GM19023 (cell line): ENCODE data around the gene PARD3.

Experiments
- ATAC-seq: cut with Tn5 transposase; IDR thresholded peaks from one replicate; pipeline ENCODE4 v1.9.1; 2021; ENCODE audit warnings: mild to moderate bottlenecking, moderate library complexity; ENCODE audit not compliant: unreplicated experiment

The PARD3 gene

DNA sequence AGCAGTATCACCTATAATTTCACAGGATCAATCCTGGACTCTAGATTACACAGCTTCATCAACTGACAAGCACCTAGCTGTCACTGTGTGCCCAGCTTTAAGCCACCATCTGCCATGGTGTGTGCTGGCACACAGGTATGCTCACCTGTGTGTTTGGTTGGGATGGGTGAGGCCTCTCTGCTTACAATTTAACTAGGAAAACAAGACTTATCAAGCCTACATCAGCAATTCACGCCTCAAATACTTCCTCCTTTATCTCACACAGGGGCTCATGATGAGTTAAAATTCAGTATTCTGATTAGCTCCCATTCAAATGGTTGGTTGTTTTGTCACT is 608.2 kb downstream of the PARD3 start:
- ATAC-seq: no peak

DNA sequence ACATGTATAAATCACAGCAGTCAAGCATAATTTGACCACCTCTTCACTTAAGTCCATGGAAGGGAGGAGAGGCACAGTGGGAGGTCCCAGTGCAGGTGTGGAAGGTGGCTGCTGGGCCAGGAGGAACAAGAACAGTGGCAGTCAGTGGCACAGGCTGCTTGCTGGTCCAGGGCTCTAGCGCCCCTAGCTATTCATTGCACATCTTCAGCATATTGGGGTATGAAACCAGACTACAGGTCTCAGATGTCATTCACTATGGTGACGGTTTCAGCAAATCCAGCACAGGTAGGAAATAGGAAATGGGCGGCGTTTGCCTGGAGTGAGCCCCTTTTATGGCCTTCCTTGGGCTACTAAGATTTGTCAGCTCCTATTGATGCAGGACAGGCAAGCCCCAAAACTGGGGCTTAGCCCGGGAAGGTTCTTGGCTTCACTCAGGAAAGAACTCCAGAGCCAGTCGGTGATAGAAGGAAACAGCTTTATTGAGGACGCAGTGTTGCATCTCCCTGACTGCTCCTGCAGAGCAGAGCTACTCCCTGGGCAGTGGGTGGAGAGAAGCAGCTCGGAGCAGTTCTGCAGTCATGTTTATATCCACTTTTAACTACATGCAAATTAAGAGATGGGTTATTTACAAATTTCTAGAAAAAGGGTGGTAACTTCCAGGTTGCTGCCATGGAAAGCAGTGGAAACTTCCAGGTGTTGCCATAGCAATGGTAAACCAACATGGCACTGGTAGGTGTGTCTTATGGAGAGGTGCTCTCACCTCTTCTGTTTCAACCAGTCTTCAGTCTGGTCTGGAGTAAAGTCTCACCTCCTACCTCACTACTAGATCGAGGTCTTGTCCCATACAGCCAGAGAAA is 608.8 kb downstream of the PARD3 start:
- peak; percentile 70 for ATAC-seq

GRCh38 chr10:34205452-34205851 is 609.6 kb downstream of the PARD3 start:
- peak; percentile 20 for ATAC-seq

DNA sequence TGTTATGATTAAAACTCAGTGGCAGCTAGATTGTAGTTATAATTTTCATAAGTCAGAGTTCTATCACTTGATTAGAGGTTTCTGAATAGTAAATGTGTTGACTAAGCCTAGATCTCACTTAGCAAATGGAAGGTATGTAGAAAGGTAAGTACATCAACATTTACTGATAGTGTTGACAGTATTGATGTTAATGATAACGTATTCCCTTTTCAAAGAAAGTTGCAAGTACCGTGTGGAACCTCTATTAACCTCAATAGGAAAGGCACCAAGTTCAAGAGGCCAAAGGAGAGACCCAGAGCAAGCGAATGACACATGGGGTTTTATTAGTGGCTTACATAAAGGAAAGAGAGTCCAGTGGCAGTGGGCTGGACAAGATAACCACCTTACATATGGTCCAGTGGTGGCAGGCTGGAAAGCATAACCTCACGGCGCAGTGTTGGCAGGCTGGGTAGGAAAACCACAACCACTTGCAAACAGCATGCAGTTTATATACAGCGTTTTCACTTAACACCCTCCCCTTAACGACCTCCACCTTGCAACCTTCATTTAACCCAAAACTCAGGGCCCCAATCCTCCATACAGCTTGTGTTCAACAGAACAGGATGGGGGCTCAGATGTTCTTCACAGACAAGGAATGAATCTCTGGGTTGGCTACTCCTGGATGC is 611.0 kb downstream of the PARD3 start:
- no peak for ATAC-seq

GRCh38 chr10:34200355-34200901 is 614.7 kb downstream of the PARD3 start:
- ATAC-seq: no peak

GRCh38 chr10:34198953-34199352 is 616.1 kb downstream of the PARD3 start:
- no peak for ATAC-seq

DNA sequence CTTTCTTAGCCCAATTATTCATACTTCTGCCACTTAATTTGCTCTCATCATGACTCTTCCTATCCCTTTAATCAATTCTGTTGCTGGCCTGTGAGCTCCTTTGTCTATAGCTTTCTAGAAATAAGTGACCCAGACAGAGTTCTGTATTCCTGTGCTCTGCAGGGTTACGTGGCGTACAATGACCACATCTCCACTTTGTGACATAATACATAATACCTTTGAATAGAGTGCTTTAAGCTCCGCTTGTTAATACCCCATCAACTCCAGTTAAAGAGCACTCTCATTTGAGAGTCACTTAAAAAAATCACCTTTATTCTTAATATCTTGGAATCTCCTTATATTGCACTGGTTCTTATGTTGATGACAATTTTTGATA is 619.0 kb downstream of the PARD3 start:
- ATAC-seq: no peak

GRCh38 chr10:34195364-34196057 is 619.6 kb downstream of the PARD3 start:
- no peak for ATAC-seq

GRCh38 chr10:34193931-34194626 is 621.0 kb downstream of the PARD3 start:
- ATAC-seq: no peak

DNA sequence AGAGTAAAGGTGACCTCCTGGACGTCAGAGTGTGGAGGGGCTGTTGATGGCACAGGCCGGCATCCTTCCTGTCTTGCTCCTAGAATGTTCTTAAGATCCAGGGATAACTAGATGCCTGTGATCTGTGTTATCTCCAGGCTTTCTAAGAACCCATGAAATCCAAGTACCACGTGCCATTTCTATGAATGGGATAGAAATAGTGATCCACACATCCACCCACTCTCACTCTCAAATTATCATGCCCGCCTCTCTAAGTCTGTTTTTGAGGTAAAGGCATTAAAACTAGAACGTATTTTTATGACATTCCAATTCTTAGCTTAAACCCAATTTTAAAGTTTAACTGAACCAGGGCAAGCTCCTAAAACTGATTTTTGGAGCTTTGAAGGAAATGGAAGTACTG is 622.5 kb downstream of the PARD3 start:
- ATAC-seq: no peak

DNA sequence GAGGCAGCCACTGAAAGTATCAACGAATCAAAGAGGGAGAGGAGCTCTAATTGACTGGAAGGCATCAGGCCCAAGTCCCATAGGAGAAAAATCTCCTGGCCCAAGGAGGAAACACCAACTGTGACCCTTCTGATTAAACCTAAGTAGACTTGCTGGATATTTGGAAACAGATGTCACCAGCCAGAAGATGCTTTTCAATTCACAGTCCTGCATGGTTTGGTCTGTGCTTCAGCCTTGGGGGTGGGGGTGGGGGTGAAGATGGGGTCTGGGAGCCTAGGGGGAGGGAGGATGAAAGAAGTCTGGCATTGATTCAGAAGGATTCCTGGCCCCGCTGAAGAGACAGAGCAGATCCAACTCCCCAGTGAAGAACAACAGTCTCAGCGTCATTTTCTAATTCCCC is 623.7 kb downstream of the PARD3 start:
- ATAC-seq: no peak

- ATAC-seq: no peak
Measured at GRCh38 chr10:34190580-34190979, 624.5 kb downstream of the PARD3 start.

GRCh38 chr10:34189830-34190229 is 625.3 kb downstream of the PARD3 start:
- no peak for ATAC-seq

GRCh38 chr10:34188221-34188620 is 626.9 kb downstream of the PARD3 start:
- no peak for ATAC-seq

DNA sequence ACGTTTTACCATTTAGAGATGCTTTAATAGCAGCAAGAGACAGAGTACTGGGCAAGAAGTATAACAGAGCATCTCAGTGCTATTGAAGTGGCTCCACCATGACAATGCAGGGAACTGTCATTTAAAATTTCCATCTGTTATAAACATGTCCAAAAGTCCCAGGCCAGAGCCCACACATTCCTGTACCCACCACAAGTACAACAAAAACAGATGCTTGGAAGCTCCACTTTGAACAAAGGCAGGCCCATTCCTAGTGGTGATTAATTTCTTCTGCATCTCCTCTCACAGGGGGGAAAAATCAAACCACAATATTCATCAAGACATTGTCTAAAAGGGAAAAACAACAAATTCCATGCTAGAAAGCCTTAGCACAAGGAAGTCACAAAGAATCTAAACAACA is 627.9 kb downstream of the PARD3 start:
- no peak for ATAC-seq

GRCh38 chr10:34186745-34187144 is 628.4 kb downstream of the PARD3 start:
- ATAC-seq: no peak

DNA sequence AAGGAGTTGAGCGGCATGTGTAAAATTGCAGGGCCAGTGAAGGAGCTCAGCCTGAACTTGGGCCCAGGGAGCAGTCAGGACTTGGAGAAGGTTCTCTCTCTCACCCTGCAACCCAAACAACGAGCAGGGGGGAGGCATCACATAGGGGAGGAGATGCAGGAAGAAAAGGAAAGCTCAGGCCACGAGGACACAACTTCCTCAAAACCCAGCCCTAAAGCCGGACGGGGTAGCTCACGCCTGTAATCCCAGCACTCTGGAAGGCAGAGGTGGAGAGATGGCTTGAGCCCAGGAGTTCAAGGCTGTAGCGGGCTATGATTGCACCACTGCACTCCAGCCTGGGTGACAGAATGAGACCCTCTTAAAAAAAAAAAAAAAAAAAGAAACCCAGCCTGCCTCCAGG is 629.1 kb downstream of the PARD3 start:
- no peak for ATAC-seq

DNA sequence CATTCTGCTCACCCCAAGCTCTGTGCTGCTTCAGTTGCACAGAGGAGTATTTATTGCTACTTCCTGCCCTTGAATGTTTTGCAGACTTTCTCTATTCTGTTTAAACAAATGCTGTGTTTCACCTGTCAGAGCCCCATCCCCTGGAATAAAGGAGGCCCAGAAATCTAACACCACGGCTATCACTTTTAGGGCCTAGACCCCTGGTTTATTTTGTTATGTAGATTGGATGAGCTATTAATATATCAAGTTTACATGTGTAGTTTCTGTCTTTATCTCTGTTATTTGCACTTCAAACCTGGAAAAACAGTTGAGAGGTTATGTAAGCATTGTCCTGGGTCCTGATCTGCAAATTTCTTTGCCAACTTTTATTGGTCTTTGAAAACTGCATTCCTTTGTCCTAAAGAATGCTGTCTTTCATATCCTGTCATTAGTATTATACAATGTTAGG is 630.1 kb downstream of the PARD3 start:
- ATAC-seq: no peak

- no peak for ATAC-seq
Measured at GRCh38 chr10:34184397-34184796, 630.7 kb downstream of the PARD3 start.

GRCh38 chr10:34183016-34183796 is 631.9 kb downstream of the PARD3 start:
- no peak for ATAC-seq
